Activated naive CD4-positive, alpha-beta T cell treated with anti-CD3 and anti-CD28 coated beads, Interleukin-2, amount 50 U/mL, for 24 hours (primary cell): ENCODE data around the gene PHLDB3.
"Not testable (repeated sequence)": the region's sequence is repeated elsewhere in the genome, so short reads cannot be mapped to it uniquely, and the experiment has no call there.

Source experiments
- H3K27ac Mint-ChIP-seq: one replicate; pipeline ENCODE4 v1.8.0; 2021; ENCODE audit warnings: mild to moderate bottlenecking, mixed read lengths
- H3K27me3 Mint-ChIP-seq: one replicate; pipeline ENCODE4 v1.8.0; 2021; ENCODE audit warnings: mixed read lengths
- H3K36me3 Mint-ChIP-seq: one replicate; pipeline ENCODE4 v1.8.0; 2021; ENCODE audit warnings: mixed read lengths
- H3K4me1 Mint-ChIP-seq: one replicate; pipeline ENCODE4 v1.8.0; 2021; ENCODE audit warnings: mixed read lengths
- H3K4me3 Mint-ChIP-seq: one replicate; pipeline ENCODE4 v1.8.0; 2021; ENCODE audit warnings: mild to moderate bottlenecking, mixed read lengths
- H3K9me3 Mint-ChIP-seq: one replicate; pipeline ENCODE4 v1.8.0; 2021; ENCODE audit warnings: mixed read lengths

Gene PHLDB3

GRCh38 chr19:43504426-43505185, at the start of gene PHLDB3:
TSS of gene PHLDB3 (minus strand) at chr19:43504746. CDS start at chr19:43504118, 628 bp downstream.
- Mint-ChIP-seq H3K4me1 (peaks cover 41% of the 10 kb centered on the region), H3K27me3 (no peaks in the 10 kb centered on the region), H3K9me3 (no peaks in the 10 kb centered on the region), H3K4me3 (peak within 1 kb of the TSS; percentile 96), H3K27ac (peak within 1 kb of the TSS; percentile 97), H3K36me3 (peaks cover 7% of the 10 kb centered on the region)

- Mint-ChIP-seq H3K4me1 (peaks cover 14% of the 10 kb centered on the region), H3K9me3 (no peaks in the 10 kb centered on the region), H3K27me3 (no peaks in the 10 kb centered on the region), H3K4me3 (no peak overlapping the region), H3K36me3 (peaks cover 13% of the 10 kb centered on the region), H3K27ac (no peak overlapping the region)
Measured at GRCh38 chr19:43553656-43554055, 49.1 kb upstream of the PHLDB3 start.

GRCh38 chr19:43552616-43553015, 48.1 kb upstream of the PHLDB3 start:
- H3K4me1 Mint-ChIP-seq = peaks cover 14% of the 10 kb centered on the region
- no peak overlapping the region for H3K27ac Mint-ChIP-seq
- no peak overlapping the region for H3K4me3 Mint-ChIP-seq
- no peaks in the 10 kb centered on the region for H3K9me3 Mint-ChIP-seq
- H3K36me3 Mint-ChIP-seq = peaks cover 13% of the 10 kb centered on the region
- no peaks in the 10 kb centered on the region for H3K27me3 Mint-ChIP-seq

- no peak overlapping the region for H3K27ac Mint-ChIP-seq
- peaks cover 11% of the 10 kb centered on the region for H3K36me3 Mint-ChIP-seq
- no peaks in the 10 kb centered on the region for H3K9me3 Mint-ChIP-seq
- no peaks in the 10 kb centered on the region for H3K27me3 Mint-ChIP-seq
- no peak overlapping the region for H3K4me3 Mint-ChIP-seq
- peaks cover 11% of the 10 kb centered on the region for H3K4me1 Mint-ChIP-seq
Measured at GRCh38 chr19:43552198-43552450, 47.6 kb upstream of the PHLDB3 start.

- Mint-ChIP-seq H3K36me3 (peaks cover 11% of the 10 kb centered on the region), H3K9me3 (no peaks in the 10 kb centered on the region)
Measured at GRCh38 chr19:43551399-43552197, 47.1 kb upstream of the PHLDB3 start.

GRCh38 chr19:43548706-43549105, 44.2 kb upstream of the PHLDB3 start:
- Mint-ChIP-seq H3K4me3 (no peak overlapping the region), H3K9me3 (no peaks in the 10 kb centered on the region), H3K4me1 (no peaks in the 10 kb centered on the region), H3K27me3 (no peaks in the 10 kb centered on the region), H3K27ac (no peak overlapping the region), H3K36me3 (peaks cover 10% of the 10 kb centered on the region)

More at GRCh38 chr19:43551399-43552197, 47.1 kb upstream of the PHLDB3 start:
- Mint-ChIP-seq H3K27ac (peak overlapping the region; percentile 19), H3K4me1 (peaks cover 11% of the 10 kb centered on the region), H3K27me3 (no peaks in the 10 kb centered on the region), H3K4me3 (no peak overlapping the region)

- H3K4me1 Mint-ChIP-seq, H3K27ac Mint-ChIP-seq, H3K27me3 Mint-ChIP-seq, H3K36me3 Mint-ChIP-seq, H3K4me3 Mint-ChIP-seq, H3K9me3 Mint-ChIP-seq: not testable (repeated sequence)
Measured at GRCh38 chr19:43547926-43548325, 43.4 kb upstream of the PHLDB3 start.

- Mint-ChIP-seq H3K36me3 (peaks cover 11% of the 10 kb centered on the region), H3K27me3 (no peaks in the 10 kb centered on the region), H3K9me3 (no peaks in the 10 kb centered on the region), H3K27ac (no peak overlapping the region), H3K4me1 (no peaks in the 10 kb centered on the region), H3K4me3 (no peak overlapping the region)
Measured at GRCh38 chr19:43546581-43546980, 42.0 kb upstream of the PHLDB3 start.

- peaks cover 13% of the 10 kb centered on the region for H3K36me3 Mint-ChIP-seq
- H3K4me3 Mint-ChIP-seq = no peak overlapping the region
- H3K27ac Mint-ChIP-seq = no peak overlapping the region
- no peaks in the 10 kb centered on the region for H3K4me1 Mint-ChIP-seq
- no peaks in the 10 kb centered on the region for H3K27me3 Mint-ChIP-seq
- H3K9me3 Mint-ChIP-seq = no peaks in the 10 kb centered on the region
Measured at GRCh38 chr19:43545981-43546380, 41.4 kb upstream of the PHLDB3 start.

GRCh38 chr19:43545276-43545675, 40.7 kb upstream of the PHLDB3 start:
- no peak overlapping the region for H3K4me3 Mint-ChIP-seq
- H3K36me3 Mint-ChIP-seq = peaks cover 11% of the 10 kb centered on the region
- H3K27me3 Mint-ChIP-seq = no peaks in the 10 kb centered on the region
- no peaks in the 10 kb centered on the region for H3K9me3 Mint-ChIP-seq
- H3K4me1 Mint-ChIP-seq = no peaks in the 10 kb centered on the region
- H3K27ac Mint-ChIP-seq = no peak overlapping the region

GRCh38 chr19:43544077-43544476, 39.5 kb upstream of the PHLDB3 start:
- Mint-ChIP-seq H3K27ac (no peak overlapping the region), H3K4me1 (no peaks in the 10 kb centered on the region), H3K4me3 (no peak overlapping the region), H3K36me3 (peaks cover 19% of the 10 kb centered on the region), H3K9me3 (peaks cover 3% of the 10 kb centered on the region), H3K27me3 (no peaks in the 10 kb centered on the region)

- H3K4me3 Mint-ChIP-seq = no peak overlapping the region
- H3K4me1 Mint-ChIP-seq = no peaks in the 10 kb centered on the region
- H3K27ac Mint-ChIP-seq = no peak overlapping the region
- peaks cover 30% of the 10 kb centered on the region for H3K36me3 Mint-ChIP-seq
- H3K27me3 Mint-ChIP-seq = no peaks in the 10 kb centered on the region
- peaks cover 4% of the 10 kb centered on the region for H3K9me3 Mint-ChIP-seq
Measured at GRCh38 chr19:43541920-43542650, 37.5 kb upstream of the PHLDB3 start.

- H3K9me3 Mint-ChIP-seq = peaks cover 4% of the 10 kb centered on the region
- no peaks in the 10 kb centered on the region for H3K27me3 Mint-ChIP-seq
- H3K4me1 Mint-ChIP-seq = peaks cover 6% of the 10 kb centered on the region
- H3K36me3 Mint-ChIP-seq = peaks cover 30% of the 10 kb centered on the region
- H3K27ac Mint-ChIP-seq = no peak overlapping the region
- no peak overlapping the region for H3K4me3 Mint-ChIP-seq
Measured at GRCh38 chr19:43540381-43540780, 35.8 kb upstream of the PHLDB3 start.

- peaks cover 4% of the 10 kb centered on the region for H3K9me3 Mint-ChIP-seq
- no peak overlapping the region for H3K4me3 Mint-ChIP-seq
- H3K36me3 Mint-ChIP-seq = peaks cover 28% of the 10 kb centered on the region
- H3K27ac Mint-ChIP-seq = no peak overlapping the region
- peaks cover 11% of the 10 kb centered on the region for H3K4me1 Mint-ChIP-seq
- no peaks in the 10 kb centered on the region for H3K27me3 Mint-ChIP-seq
Measured at GRCh38 chr19:43538922-43539321, 34.4 kb upstream of the PHLDB3 start.

- Mint-ChIP-seq H3K4me3 (peak overlapping the region; percentile 58), H3K27ac (peak overlapping the region; percentile 51), H3K27me3 (no peaks in the 10 kb centered on the region), H3K4me1 (peaks cover 25% of the 10 kb centered on the region), H3K9me3 (peaks cover 4% of the 10 kb centered on the region), H3K36me3 (peaks cover 19% of the 10 kb centered on the region)
Measured at GRCh38 chr19:43534816-43535761, 30.5 kb upstream of the PHLDB3 start.
